Left ventricle myocardium superior (tissue), 1 donor: ENCODE measurements around the gene PRRC1. TPM values are rescaled to one million over a fixed set of nuclear protein-coding genes. Genes with fewer than 3 reads are reported as not detected.
"Not testable (repeated sequence)": the region's sequence is repeated elsewhere in the genome, so short reads cannot be mapped to it uniquely, and the experiment has no call there.

Experiments
- ATAC-seq: fragments of 200-7000 bp; cut with Tn5 transposase; one replicate; pipeline ENCODE4 v1.9.1; 2020; ENCODE audit warnings: mild to moderate bottlenecking, moderate library complexity
- DNase-seq: peaks from one replicate; pipeline ENCODE4 v3.0.0-alpha.2; 2020
- intact Hi-C: fragments of 100-400 bp; cut with micrococcal nuclease; formaldehyde crosslinking; loops from one replicate; pipeline ENCODE4 v1.11.0; 2022
- total RNA-seq: library from RNA; stranded (reverse); fragmentation: NEBNext Ultra II Directional; extraction: Animal tissue kit (Norgen Biotek cat#: 25700); gene quantifications from one replicate; pipeline ENCODE4 v1.2.1, GENCODE V29; 2021
- donor health status: DM: no; HTN: yes; CAD: no; lungs with severe emphysema.

PRRC1 gene
- total RNA-seq, 1 donor from 2014 or later = 22.2 TPM

DNA sequence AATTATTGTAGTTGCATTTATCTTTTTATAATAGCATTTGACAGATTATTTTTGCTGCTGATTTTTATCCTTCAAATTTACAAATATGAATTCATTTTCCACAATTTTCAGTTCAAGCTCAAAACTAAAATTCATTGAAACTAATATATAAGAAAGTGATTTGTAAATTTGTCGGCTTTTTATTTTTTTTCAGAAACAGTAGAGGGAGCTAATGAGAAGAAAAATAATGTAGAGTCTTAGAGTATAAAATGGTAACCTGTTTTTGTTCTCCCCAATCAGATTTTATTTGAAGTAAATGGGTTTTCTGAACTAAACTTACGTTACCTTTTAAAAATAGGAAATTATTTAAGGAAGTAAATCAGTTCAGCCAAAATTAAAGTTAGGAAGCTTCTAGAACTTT lies 19.2 kb downstream of the PRRC1 start:
- intact Hi-C loops = no loop called here

DNA sequence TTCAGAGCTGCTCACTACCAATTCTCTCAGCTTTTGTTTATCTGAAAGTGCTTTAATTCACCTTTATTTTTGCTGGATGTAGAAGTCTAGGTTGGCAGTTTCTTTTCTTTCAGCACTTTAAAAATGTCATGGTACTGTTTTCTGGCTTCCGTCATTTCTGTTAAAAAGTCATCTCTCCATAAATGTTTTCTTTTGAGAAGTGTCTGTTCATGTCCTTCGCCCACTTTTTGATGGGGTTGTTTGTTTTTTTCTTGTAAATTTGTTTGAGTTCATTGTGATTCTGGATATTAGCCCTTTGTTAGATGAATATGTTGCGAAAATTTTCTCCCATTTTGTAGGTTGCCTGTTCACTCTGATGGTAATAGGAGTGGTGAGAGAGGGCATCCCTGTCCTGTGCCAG lies 23.1 kb downstream of the PRRC1 start:
- intact Hi-C loops, DNase-seq, ATAC-seq: not testable (repeated sequence)

More for the DNA sequence above, 19.2 kb downstream of the PRRC1 start:
- ATAC-seq (no peak), DNase-seq (no peak)

DNA sequence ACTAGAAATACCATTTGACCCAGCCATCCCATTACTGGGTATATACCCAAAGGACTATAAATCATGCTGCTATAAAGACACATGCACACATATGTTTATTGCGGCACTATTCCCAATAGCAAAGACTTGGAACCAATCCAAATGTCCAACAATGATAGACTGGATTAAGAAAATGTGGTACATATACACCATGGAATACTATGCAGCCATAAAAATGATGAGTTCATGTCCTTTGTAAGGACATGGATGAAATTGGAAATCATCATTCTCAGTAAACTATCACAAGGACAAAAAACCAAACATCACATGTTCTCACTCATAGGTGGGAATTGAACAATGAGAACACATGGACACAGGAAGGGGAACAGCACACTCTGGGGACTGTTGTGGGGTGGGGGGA lies 27.8 kb downstream of the PRRC1 start:
- intact Hi-C loops, ATAC-seq: not testable (repeated sequence)

DNA sequence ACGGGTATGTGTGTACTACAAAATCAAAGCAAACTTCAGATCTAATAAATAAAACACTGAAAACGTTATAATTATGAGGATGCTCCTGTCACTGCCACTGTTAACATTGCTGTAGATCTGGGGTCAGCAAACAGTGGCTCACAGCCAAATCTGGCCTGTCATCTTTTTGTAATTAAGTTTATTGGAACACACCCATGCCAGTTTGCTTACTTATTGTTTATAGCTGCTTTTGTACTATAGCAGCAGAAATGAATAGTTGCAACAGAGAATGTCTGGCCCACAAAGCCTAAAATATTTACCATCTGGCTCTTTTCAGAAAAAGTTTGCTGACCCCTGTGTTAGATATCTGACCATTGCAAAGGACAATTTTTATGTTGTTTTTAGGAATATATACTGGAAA lies 32.1 kb downstream of the PRRC1 start:
- DNase-seq = no peak
- no peak for ATAC-seq
- intact Hi-C loops = no loop called here

More for the DNA sequence above, 27.8 kb downstream of the PRRC1 start:
- DNase-seq = not testable (repeated sequence)

DNA sequence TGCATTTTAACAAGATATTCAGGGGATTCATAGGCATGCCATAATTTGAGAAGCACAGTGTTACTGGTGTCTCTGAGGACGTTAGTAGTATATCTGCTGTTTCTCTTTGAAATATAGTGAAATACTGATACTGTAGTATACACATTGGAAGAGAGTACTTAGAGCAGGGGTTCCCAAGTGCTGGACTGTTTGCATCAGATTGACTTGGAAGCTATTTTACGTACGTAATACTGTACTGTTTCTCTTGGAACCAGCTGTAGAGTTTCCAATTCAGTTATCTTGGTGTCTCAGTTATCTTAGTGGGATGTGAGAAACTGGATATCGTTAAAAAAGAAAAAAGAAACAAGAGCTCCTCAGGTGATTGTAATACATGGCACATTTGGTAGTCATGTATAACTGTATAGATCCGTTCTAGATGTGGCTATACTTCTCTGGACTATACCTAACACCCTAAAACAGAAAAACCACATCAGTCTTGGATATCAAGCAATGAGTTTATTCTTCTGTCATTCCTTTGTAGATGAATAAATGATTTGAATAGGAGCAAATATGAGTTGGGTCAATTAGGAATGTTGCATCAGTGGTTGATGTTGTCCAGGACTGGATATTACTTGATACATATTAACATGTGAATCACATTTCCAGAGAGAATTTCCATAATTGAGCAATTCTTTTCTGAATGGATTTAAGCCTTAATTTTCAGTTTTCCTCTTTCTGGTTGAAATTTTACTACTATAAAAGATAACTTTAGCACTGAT lies 33.4 kb downstream of the PRRC1 start:
- intact Hi-C loops = no loop called here

DNA sequence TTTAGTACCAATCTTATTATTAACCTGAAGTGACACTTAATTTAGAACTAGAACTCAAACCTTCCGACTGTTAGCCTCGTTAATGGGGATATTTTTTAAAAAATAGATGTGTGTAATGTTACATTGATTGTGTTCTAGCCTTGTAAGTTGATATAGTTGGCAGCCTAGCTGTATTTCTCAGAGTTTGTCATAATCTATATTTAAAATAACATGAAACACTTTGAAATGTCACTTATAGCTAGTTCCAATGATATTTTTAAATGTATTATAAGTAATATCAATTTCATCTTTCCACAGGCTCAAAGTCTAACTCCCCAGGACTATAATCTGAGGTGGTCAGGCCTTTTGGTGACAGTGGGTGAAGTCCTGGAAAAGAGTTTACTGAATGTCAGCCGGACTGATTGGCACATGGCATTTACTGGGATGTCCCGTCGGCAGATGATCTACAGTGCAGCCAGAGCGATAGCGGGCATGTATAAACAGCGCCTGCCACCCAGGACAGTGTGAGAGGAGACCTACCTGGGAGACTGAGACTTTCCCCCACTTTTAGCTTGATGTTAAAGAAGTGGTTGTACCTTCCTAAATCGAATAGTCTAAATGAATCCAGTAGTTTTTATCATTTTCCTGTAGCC lies 34.1 kb downstream of the PRRC1 start:
- no peak for ATAC-seq
- intact Hi-C loops = no loop called here
- no peak for DNase-seq

More for the DNA sequence above, 33.4 kb downstream of the PRRC1 start:
- no peak for DNase-seq
- ATAC-seq = no peak

DNA sequence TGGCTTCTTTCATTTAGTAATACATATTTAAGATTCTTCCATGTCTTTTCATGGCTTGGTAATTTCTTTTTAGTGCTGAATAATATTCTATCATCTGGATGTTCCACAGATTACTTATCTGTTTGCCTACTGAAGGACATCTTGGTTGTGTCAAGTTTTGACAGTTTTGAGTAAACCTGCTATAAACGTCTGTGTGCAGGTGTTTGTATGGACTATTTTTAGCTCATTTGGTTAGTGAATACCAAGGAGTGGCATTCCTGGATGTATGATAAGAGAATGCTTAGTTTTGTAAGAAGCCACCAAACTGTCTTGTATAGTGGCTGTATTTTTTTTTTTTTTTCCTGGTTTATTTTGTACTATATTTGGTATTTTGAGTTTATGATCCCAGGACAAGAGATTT lies 38.4 kb downstream of the PRRC1 start:
- ATAC-seq = no peak
- intact Hi-C loops = no loop called here
- no peak for DNase-seq

DNA sequence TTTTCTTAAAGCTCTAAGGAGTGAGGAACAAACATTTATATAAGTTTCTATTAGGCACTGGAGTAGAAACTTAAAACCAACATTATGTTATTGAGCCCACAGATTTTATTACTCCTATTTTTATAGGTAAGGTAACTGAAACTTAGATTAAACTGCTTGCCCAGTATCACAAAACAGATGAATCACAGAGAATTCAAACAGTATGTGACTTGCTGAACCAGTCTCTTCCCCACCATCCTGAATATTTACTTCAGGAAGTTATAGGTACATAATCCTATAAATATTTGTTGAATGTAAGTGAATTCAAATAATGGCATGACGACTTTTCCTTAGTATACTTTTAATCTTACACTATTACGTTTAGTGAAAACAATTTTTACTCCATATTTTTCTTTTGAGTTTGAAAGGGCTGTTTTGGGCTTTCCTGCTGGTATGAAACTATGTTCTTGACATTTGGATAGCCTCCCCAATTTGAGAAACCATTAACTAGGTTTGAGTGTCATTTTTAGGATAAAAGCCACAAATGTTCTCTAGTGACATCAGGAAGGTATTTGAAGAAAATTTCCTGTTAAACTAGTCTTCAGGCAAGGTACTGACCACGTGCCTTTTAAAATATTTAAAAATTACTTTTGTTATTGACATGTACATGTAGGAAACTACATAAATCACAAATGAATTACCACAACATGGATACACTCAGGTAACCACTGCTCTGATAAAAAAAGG lies 39.3 kb downstream of the PRRC1 start:
- intact Hi-C loops = no loop called here
- no peak for ATAC-seq
- no peak for DNase-seq

DNA sequence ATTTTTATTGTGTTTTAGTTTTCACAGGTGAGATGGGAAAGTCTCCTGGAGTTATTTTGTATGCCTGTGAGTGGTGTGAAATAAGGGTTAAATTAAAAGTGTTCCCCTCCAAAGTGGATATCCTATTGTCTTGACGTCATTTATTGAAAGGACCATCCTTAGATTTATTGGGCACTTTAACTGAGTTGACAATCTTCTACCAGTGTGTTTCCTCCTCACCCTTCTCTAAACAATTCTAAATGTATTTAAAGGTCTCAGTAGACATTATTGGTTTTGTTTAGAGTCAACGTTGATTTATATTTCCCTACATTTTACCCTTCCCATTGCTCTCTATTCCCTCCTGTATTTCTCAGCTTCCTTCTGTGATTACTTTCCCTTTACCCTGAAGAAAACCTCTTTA lies 40.8 kb downstream of the PRRC1 start:
- DNase-seq (no peak), ATAC-seq (no peak)
- intact Hi-C loops = no loop called here

DNA sequence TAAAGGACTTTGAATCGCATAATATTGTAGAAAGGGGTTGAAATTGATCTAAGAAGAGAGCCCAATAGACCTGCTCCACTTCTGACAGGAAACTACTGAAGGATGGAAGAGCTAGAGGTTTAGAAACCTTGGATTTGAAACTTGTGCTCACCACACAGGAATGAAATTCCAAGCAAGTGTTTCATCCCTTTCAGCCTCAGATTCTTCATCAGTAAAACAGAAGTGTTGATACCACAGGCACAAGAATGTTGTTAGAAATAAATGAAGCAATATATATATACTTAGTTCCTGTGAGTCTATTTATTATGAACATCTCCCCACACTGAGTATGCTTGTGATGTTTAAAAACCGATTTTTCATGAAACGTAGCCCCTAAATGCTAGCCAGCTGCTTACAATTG lies 43.8 kb downstream of the PRRC1 start:
- intact Hi-C loops = no loop called here
- ATAC-seq (no peak), DNase-seq (no peak)

DNA sequence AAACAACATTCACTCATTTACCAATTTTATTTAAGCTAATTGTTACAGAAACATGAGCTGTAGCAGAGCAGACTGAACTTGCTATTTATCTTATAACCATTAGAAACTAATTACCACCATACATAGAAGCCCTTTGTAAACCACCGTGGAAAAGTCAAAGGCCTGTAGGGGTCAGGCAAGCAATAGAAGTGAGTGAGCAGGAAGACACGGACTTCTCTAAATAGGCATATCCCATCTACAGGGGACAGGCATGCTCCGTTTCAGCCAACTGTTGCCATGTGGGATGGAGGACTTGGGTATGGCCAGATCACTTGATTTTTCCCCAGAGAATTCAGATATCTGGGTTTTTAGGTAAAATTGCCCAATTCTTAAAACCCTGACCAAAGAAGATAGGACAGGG lies 44.8 kb downstream of the PRRC1 start:
- DNase-seq (no peak), ATAC-seq (peak; percentile 63)
- intact Hi-C loops = no loop called here

DNA sequence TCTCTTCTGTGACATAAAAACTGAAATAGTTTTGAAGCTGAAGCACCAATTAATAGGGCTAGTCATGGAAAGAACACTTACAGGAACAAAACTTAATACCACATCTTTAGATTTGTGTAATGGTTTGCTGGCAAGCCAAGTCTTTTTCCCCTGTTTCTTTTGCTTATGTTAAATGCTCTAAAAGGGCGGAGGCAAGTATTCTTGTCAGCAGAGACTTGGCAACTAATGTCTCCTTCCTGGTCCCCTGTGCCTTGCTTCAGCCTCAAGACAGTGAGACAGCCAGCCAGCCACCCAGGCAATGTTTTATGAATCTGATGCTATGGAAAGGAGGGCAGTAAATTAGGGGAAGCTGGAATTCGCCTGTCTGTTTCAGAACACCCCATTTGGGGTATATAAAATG lies 45.7 kb downstream of the PRRC1 start:
- intact Hi-C loops = no loop called here
- DNase-seq (no peak), ATAC-seq (no peak)

DNA sequence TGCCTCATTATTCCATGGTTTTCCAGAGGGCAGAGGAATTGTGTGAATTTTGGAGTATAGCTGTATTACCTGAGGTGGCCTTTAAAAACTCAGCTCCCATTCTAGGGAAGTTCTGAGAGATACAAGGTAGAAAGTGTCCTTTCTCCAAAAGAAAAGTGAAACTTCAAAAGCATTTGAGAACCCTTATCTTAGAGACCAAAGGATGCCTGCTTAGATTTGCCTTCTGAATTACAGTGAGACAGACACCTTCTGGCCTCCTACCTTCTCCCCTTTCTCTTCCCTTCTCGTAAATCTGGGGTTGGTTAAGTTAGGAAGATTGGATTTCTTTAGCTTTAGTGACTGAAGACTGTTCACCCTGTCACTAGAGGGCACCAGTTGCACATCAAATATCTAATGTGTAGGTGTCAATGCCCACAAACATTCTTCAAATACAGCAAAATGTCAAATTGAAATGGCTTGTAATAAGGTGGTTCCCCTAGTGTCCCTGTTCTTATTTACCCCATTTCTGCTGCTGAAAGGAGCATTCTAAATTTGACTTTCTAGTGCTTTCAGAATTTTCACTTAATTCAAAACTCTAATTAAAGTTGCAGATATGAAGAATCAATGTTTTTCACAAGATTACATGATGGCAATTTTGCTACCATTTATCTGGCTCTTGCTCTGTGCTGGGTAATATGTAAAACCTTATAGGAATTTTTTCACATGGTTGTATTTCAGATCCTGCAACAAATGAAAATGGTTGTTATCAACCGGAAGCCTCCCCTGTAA lies 46.7 kb downstream of the PRRC1 start:
- intact Hi-C loops = loop anchor here (2.0 kb wide), 1 partner anchor 637 kb away; no protein-coding TSS in a partner anchor
- DNase-seq (no peak), ATAC-seq (peak; percentile 69)

DNA sequence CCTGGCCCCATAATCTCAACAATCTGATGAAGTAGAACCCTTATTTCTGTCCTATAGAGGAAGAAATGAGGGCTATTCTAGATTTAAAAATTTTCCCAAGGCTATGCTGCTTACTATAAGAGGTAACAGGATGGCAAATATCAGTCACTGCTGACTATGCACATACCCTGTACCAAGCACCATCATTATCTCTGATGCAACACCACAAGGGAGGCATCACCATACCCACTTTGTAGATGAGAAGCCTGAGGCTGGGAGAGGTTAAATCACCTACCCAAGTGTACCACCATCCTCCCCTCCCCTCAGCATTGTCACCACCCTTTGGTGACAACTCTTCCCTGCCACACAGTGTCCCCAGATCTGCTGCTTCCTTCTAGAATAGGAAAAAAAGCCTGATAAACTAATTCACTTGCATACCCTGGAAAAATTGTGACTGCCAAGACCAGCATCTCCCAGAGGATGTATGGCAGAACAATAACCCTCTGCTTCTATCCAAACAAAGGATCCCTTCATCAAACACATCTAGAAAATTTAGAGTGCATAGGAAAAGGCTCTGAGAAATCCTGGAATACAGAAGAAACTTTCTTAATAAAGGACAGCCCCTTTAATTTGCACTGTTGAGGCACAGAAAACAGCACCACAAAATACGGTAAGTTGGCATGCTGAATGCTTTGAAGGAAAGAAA lies 48.3 kb downstream of the PRRC1 start:
- ATAC-seq = no peak

DNA sequence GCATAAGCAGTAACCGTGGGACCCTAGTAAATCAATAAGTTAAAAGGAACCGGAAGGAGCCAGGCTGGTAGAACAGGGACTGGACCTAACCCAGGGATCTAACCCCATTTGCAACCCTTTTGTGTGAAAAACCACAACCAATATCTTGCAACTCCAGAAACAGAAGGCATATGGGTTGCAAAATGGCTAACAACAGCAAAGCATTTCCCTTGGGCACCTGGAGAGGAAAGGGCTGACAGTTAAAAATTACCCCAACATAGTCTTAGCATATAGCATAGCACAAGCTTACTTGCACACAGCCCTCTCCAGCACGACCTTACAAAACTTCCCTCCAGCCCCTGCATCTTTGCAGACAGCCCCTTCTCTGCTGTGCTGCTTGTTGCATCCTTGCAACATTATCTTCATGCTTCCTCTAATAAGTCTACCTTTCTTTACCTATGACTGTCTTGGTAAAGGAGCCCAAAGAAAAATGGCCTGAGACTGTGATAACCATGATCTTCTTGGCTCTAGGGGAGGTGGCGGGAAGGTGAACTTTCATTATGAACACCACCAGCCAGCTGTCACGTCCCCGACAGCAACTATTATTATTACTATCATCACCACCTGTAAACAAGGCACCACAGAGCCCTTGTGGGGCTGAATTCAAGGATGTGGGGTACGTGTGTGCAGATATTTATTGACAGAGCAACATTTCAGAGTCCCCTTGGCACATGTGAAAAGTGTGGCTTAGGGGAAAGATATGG lies 49.8 kb downstream of the PRRC1 start:
- no peak for DNase-seq
- no peak for ATAC-seq
- intact Hi-C loops = no loop called here

More for the DNA sequence above, 48.3 kb downstream of the PRRC1 start:
- intact Hi-C loops = loop anchor here (2.0 kb wide), 1 partner anchor 635 kb away; no protein-coding TSS in a partner anchor
- DNase-seq = no peak

DNA sequence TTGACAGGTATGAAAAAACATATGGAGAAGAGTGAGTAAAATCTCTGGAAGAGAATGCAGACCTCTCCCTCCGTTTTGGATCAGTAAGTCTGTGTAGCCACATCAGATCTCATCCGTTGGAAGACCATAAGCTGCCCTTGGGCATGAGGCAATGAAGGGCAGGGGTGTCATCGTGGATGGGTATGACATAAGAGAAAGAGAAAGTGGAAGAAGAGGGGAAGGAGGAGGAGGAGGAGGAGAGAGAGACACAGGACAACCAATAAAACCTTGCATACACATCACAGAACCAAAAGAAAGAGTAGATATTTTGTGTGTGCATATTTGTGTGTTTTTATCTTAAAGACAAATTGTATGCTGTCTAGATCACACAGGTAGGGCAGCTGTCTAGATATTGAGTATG lies 50.7 kb downstream of the PRRC1 start:
- DNase-seq (no peak), ATAC-seq (no peak)
- intact Hi-C loops = no loop called here

DNA sequence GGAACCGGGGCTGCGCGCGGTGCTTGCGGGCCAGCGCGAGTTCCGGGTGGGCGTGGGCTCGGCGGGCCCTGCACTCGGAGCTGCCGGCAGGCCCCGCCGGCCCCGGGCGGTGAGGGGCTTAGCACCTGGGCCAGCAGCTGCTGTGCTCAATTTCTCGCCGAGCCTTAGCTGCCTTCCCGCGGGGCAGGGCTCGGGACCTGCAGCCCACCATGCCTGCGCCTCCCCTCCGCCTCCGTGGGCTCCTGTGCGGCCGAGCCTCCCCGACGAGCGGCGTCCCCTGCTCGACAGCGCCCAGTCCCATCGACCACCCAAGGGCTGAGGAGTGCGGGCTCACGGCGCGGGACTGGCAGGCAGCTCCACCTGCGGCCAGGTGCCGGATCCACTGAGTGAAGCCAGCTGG lies 52.0 kb downstream of the PRRC1 start:
- intact Hi-C loops, ATAC-seq, DNase-seq: not testable (repeated sequence)
